GM12801 (cell line): Measurements from ENCODE around the gene PLEKHA4.

ENCODE experiments used
- CTCF ChIP-seq: IDR thresholded peaks from one replicate; pipeline ENCODE4 v1.5.1; 2011; ENCODE audit warnings: control low read depth; ENCODE audit not compliant: insufficient read length; ENCODE audit errors: extremely low read depth

The PLEKHA4 gene

GRCh38 chr19:48797103-48797502 lies 71.3 kb downstream of the PLEKHA4 start:
- no peak for TF ChIP-seq CTCF

DNA sequence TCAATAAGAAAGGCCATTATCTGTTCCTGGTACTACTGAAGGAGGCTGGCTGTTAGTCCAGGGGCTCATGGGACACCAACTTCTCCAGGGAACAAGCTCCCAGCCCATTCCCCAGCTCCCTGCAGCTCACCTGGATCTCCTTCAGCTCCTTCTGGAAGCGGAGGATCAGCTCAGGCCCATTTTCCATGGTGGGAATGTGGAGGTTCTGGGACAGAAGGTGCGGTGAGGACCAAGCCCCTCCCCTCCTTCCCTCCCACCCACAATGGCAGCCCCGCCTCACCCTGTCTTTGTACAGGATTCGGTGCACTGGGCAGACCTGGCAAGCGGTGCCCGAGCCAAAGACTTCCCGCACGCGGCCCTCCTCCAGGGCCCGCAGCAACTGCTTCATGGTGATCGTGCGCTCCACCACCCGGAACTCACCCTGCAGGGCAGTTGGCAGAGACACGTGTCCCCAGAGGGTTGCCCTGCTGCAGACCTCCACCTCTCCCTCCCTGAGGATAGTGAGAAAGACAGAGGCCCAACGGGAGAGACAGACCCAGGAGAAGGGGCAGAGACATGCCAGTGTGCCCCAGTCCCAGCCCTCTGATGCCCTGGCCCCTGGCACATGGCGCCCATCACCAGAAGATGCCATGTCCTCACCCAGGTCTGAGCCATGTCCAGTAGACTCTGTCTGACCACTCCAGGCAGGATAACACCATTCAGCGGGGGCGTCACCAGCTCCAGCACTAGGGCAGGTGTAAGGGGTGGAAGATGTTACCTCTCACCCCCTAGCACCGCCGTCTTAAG lies 71.9 kb downstream of the PLEKHA4 start:
- TF ChIP-seq CTCF: no peak

DNA sequence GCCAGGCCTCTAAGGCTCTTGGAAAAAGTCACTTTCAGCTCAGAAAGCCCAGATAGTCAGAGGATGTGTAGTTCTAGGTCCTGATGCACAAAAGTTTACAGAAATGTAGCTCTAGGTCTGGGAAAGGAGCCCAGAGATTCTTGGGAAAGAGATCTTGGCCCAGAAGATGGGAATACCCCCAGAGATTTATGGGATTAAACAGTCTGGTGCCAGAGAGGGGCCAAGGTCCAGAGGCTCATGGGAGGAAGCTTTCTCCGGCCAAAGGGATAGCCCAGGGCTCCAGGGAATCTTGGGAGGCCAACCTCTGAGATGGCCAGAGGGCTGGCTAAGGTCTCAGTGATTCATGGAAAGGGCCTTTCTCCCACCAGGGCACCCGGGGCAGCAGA lies 72.7 kb downstream of the PLEKHA4 start:
- TF ChIP-seq CTCF: no peak

- TF ChIP-seq CTCF: no peak
These were observed 73.2 kb downstream of the PLEKHA4 start for GRCh38 chr19:48795055-48795684.

GRCh38 chr19:48794291-48794690 lies 74.1 kb downstream of the PLEKHA4 start:
- no peak for TF ChIP-seq CTCF

DNA sequence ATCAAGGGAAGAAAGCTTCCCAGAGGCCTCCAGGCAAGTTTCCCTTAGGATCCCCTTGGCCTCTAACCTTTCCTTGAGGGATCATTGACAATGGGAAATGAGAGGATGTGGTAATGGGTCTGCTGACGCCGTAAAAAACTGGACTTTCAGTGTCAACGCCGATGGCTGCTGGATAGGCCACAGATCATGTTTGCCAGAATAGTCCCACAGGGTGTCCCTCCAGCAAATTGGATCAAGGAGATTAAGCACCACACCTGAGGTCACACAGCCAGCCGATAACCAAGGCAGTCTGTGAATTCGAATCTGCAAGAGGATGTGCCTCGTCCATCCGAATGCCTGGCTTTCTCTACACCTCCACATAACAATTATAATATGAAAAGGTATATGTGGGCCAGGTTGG lies 75.1 kb downstream of the PLEKHA4 start:
- TF ChIP-seq CTCF: no peak
